ENCODE results near the gene TRIM2.
"Not testable (repeated sequence)": the region's sequence is repeated elsewhere in the genome, so short reads cannot be mapped to it uniquely, and the experiment has no call there.

Gene TRIM2

GRCh38 chr4:153204247-153204671, at the start of gene TRIM2:
Gene TRIM2 (plus strand): TSS chr4:153204443. CDS start chr4:153204531, 88 bp downstream.
- peak; percentile 89 for DNase-seq

- DNase-seq, result no peak
Observed at GRCh38 chr4:153155686-153156085, 48.6 kb upstream of the TRIM2 start.

GRCh38 chr4:153156263-153156662, 48.0 kb upstream of the TRIM2 start:
- DNase-seq, result peak; percentile 26

GRCh38 chr4:153156721-153157120, 47.5 kb upstream of the TRIM2 start:
- no peak for DNase-seq

- no peak for DNase-seq
Observed at GRCh38 chr4:153159016-153159415, 45.2 kb upstream of the TRIM2 start.

GRCh38 chr4:153159728-153160221, 44.5 kb upstream of the TRIM2 start:
- DNase-seq, result no peak

- DNase-seq, result no peak
Observed at GRCh38 chr4:153160821-153161220, 43.4 kb upstream of the TRIM2 start.

GRCh38 chr4:153161226-153161963, 42.8 kb upstream of the TRIM2 start:
- peak; percentile 39 for DNase-seq

GRCh38 chr4:153165236-153165635, 39.0 kb upstream of the TRIM2 start:
- not testable (repeated sequence) for DNase-seq

- peak; percentile 69 for DNase-seq
Observed at GRCh38 chr4:153166716-153167501, 37.3 kb upstream of the TRIM2 start.

GRCh38 chr4:153169776-153170175, 34.5 kb upstream of the TRIM2 start:
- peak; percentile 86 for DNase-seq

- peak; percentile 69 for DNase-seq
Observed at GRCh38 chr4:153170407-153170806, 33.8 kb upstream of the TRIM2 start.

- DNase-seq, result no peak
Observed at GRCh38 chr4:153174821-153175567, 29.2 kb upstream of the TRIM2 start.

GRCh38 chr4:153176938-153177337, 27.3 kb upstream of the TRIM2 start:
- no peak for DNase-seq

- no peak for DNase-seq
Observed at GRCh38 chr4:153177841-153178240, 26.4 kb upstream of the TRIM2 start.

- DNase-seq, result no peak
Observed at GRCh38 chr4:153179100-153179499, 25.1 kb upstream of the TRIM2 start.

GRCh38 chr4:153181293-153181692, 22.9 kb upstream of the TRIM2 start:
- DNase-seq, result no peak

GRCh38 chr4:153181700-153182099, 22.5 kb upstream of the TRIM2 start:
- no peak for DNase-seq

- DNase-seq, result no peak
Observed at GRCh38 chr4:153183146-153183545, 21.1 kb upstream of the TRIM2 start.

GRCh38 chr4:153185331-153185852, 18.9 kb upstream of the TRIM2 start:
- no peak for DNase-seq

GRCh38 chr4:153186046-153186728, 18.1 kb upstream of the TRIM2 start:
- no peak for DNase-seq
